DMS114 treated with DMSO at 0.1 percent for 48 hours (cell line): Measurements from ENCODE around the gene VIP.
"Not testable (repeated sequence)": the region's sequence is repeated elsewhere in the genome, so short reads cannot be mapped to it uniquely, and the experiment has no call there.

Experiments
- DNase-seq: peaks from one replicate; lab custom pipeline; 2025; ENCODE audit not compliant: unreplicated experiment; lab: John Stamatoyannopoulos, UW

Gene VIP

GRCh38 chr6:152750694-152751093 lies at the start of gene VIP:
TSS of gene VIP (plus strand) at chr6:152750797. CDS start at chr6:152752178, 1,381 bp downstream.
- no peak for DNase-seq

GRCh38 chr6:152701081-152701862 lies 49.3 kb upstream of the VIP start:
- no peak for DNase-seq

GRCh38 chr6:152701863-152702401 lies 48.7 kb upstream of the VIP start:
- no peak for DNase-seq

- DNase-seq: not testable (repeated sequence)
Observed at GRCh38 chr6:152703750-152704149, 46.8 kb upstream of the VIP start.

DNA sequence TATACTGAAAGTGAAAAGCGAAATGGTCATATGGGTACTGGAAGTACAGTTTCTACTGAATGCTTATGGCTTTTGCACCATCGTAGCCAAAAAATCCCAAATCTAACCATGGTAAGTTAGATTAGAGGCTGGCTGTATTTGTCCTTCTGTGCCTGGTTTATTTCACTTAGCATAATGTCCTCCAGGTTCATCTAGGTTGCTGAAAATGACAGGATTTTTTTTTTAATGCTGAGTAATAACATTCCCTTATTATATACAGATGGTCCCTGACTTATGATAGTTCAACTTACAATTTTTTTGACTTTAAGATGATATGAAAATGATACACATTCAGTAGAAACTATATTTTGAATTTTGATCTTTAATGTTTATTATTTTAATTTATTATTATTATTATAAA lies 45.3 kb upstream of the VIP start:
- DNase-seq: no peak

DNA sequence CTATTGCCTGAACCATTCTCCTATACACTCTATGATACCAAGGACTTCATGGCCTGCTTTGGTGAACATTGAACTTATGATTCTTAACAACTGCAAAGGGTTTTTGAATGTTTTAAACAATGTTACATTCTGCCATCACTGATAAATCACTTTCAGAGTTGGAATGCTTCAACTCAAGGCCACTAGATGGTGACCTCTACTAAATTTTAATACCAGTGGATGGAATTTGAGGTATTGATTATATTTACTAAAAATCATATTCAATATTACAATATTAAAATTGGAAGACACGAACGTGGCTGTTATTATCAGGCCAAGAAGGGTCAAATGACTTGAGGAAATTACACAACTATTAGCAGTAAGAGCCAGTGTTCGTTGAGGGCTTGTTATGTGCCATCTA lies 34.3 kb upstream of the VIP start:
- no peak for DNase-seq

- DNase-seq: no peak
Observed at GRCh38 chr6:152720974-152721373, 29.6 kb upstream of the VIP start.

DNA sequence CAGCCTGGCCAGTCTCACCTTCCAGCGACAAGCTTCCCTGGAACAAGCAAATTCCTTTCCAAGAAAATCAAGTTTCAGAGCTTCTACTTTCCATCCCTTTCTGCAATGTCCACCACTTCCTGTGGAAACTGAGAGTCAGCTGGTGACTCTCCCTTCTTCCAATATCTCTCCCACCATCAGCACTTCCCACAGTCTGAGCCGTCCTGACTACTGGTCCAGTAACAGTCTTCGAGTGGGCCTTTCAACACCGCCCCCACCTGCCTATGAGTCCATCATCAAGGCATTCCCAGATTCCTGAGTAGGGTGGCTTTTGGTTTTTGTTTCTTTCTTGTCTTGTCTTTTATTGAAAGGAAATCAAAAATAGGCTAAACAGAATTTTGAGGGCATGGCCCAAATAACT lies 28.6 kb upstream of the VIP start:
- DNase-seq: no peak

- no peak for DNase-seq
Observed at GRCh38 chr6:152723398-152723797, 27.2 kb upstream of the VIP start.

GRCh38 chr6:152726313-152726712 lies 24.3 kb upstream of the VIP start:
- DNase-seq: no peak

- DNase-seq: no peak
Observed at GRCh38 chr6:152727507-152727906, 23.1 kb upstream of the VIP start.

DNA sequence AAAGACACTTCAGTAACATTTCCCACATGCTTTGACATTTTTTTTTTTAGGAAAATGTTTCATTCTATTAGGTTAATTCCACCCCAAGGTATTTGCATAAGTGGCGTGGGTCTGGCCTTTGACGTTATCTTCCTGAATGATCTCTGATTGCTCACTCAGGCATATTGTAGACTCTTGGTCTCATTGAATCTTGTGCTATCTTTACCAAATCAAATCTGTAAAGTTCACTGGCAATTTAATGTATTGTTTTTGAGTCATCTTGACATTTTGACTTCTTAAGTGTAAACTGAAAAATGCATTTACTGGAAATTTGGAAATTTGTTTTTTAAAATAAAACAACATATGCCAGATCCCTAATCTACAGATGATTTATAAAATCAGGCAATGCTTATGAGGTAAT lies 16.0 kb upstream of the VIP start:
- no peak for DNase-seq

GRCh38 chr6:152736687-152737273 lies 13.8 kb upstream of the VIP start:
- no peak for DNase-seq

GRCh38 chr6:152745509-152746171 lies 5.0 kb upstream of the VIP start:
- DNase-seq: no peak

GRCh38 chr6:152746172-152746553 lies 4.4 kb upstream of the VIP start:
- DNase-seq: no peak

GRCh38 chr6:152748843-152749242 lies 1.8 kb upstream of the VIP start:
- DNase-seq: peak; percentile 0

- no peak for DNase-seq
Observed at GRCh38 chr6:152749336-152749735, 1.3 kb upstream of the VIP start.

DNA sequence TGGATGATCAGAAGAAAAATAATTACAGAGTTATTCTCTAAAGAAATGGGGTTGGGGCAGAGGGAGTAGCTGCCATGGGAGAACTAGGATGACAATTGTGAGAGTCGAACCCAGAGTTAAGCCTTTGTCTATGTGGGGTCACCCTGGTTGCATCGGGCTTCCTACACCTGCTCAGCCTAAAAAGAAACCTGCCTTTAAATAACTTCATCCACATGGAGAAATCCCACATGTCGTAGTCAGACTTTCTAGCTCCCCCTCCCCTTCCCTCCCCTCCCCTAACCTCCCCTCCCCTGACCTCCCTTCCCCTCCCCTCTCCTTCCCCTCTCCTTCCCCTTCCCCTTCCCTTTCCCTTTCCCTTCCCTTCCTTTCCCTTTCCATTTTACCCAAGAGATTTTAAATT lies 14.7 kb downstream of the VIP start:
- DNase-seq: no peak

GRCh38 chr6:152769159-152769558 lies 18.6 kb downstream of the VIP start:
- DNase-seq: no peak

DNA sequence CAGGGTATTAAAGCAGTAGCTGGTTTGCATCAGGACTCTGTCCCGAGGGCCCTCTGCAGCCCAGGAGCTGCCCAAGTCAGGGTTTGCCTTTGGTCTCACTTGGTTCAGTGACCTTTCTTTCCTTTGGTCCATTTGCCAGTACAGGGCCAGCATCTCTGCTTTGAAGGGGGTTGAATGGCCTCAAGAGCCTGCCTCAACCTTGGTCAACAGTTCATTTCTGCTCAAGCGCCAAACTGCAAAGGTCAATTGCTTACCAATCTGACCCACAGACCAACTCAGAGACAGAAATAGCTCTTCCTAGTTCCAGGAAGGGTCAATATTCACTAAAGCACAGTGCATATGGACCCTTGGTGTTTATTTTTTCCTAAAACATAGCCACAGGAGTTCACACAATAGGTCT lies 19.4 kb downstream of the VIP start:
- no peak for DNase-seq

DNA sequence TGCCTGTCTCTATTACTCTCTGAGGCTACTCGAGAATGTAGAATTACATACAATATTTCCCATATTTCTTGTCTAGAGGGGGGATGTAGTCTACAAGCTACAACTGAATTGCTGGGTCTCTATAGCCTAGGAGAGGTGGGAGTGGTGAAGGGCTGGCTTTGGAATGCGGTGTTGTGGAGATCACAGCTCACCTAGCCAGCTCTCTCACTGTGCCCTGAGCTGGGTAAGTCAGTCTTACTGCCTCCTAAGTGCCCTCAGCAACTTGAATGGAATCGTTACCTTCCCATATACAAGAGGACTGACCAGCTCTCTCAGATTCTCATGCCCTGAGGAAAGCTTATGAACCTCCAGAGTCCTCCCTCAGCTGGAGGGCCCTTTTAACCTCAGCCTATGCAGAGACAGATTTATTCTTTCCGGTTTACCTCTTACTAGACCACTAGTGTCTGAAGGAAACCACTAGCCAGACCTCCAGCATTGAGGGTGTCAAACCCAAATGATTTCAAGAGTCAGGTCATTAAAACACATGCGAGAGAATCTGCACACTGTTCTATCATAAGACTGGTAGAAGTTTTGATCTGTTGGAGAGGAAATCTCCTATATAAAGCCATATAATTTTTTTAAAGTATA lies 20.6 kb downstream of the VIP start:
- no peak for DNase-seq

GRCh38 chr6:152775428-152775827 lies 24.8 kb downstream of the VIP start:
- DNase-seq: no peak
